Neural progenitor cell (in vitro differentiated cells): ENCODE results near the gene C8G. TPM values are rescaled to one million over a fixed set of nuclear protein-coding genes. Genes with fewer than 3 reads are reported as not detected.

Source experiments
- DNase-seq: peaks from one replicate; pipeline ENCODE4 v3.0.0-alpha.2; 2016; ENCODE audit warnings: low spot score
- H2AFZ ChIP-seq: fragments of 200-600 bp; sonication (generic); replicated peaks from 2 replicates; pipeline ENCODE4 v1.6.1; 2016; ENCODE audit warnings: antibody characterized with exemption
- H3F3A ChIP-seq: fragments of 200-600 bp; sonication (generic); 2 replicates; pipeline ENCODE4 v1.6.1; 2016; ENCODE audit warnings: antibody characterized with exemption, low read depth
- H3K27ac ChIP-seq: fragments of 200-600 bp; sonication (generic); 2 replicates; pipeline ENCODE4 v1.5.1; 2016; ENCODE audit warnings: mild to moderate bottlenecking
- H3K27me3 ChIP-seq: fragments of 200-600 bp; sonication (generic); 2 replicates; pipeline ENCODE4 v1.6.1; 2016; ENCODE audit warnings: mild to moderate bottlenecking, moderate library complexity
- H3K36me3 ChIP-seq: fragments of 200-600 bp; sonication (generic); 2 replicates; pipeline ENCODE4 v1.5.1; 2016
- H3K4me1 ChIP-seq: fragments of 200-600 bp; sonication (generic); 2 replicates; pipeline ENCODE4 v1.6.1; 2016; ENCODE audit warnings: mixed run types
- H3K4me2 ChIP-seq: fragments of 200-600 bp; sonication (generic); 2 replicates; pipeline ENCODE4 v1.6.1; 2016
- H3K4me3 ChIP-seq: fragments of 200-600 bp; sonication (generic); 2 replicates; pipeline ENCODE4 v1.5.1; 2016
- H3K79me2 ChIP-seq: fragments of 200-600 bp; sonication (generic); 2 replicates; pipeline ENCODE4 v1.6.1; 2016; ENCODE audit warnings: low read depth
- H3K9ac ChIP-seq: fragments of 200-600 bp; sonication (generic); 2 replicates; pipeline ENCODE4 v1.6.1; 2016
- H3K9me3 ChIP-seq: fragments of 200-600 bp; sonication (generic); 2 replicates; pipeline ENCODE4 v1.5.1; 2016; ENCODE audit warnings: low read depth
- H4K20me1 ChIP-seq: fragments of 200-600 bp; sonication (generic); 2 replicates; pipeline ENCODE4 v1.6.1; 2016; ENCODE audit warnings: low read depth
- H3K27ac Mint-ChIP-seq: 3 replicates; pipeline ENCODE4 v1.8.0; 2021; ENCODE audit warnings: mixed read lengths
- H3K27me3 Mint-ChIP-seq: 2 replicates; pipeline ENCODE4 v1.8.0; 2022; ENCODE audit warnings: low read depth, mild to moderate bottlenecking, inconsistent platforms, moderate library complexity, mixed read lengths; ENCODE audit not compliant: insufficient read depth
- H3K36me3 Mint-ChIP-seq: 3 replicates; pipeline ENCODE4 v1.8.0; 2021; ENCODE audit warnings: mixed read lengths
- H3K4me1 Mint-ChIP-seq: 3 replicates; pipeline ENCODE4 v1.8.0; 2021; ENCODE audit warnings: mixed read lengths
- H3K4me3 Mint-ChIP-seq: 3 replicates; pipeline ENCODE4 v1.8.0; 2021; ENCODE audit warnings: mild to moderate bottlenecking, moderate library complexity, mixed read lengths
- H3K9me3 Mint-ChIP-seq: 3 replicates; pipeline ENCODE4 v1.8.0; 2020; ENCODE audit warnings: mixed read lengths
- CTCF ChIP-seq: fragments of 200-600 bp; sonication (generic); IDR thresholded peaks from 2 replicates; pipeline ENCODE4 v1.5.1; 2017; ENCODE audit warnings: antibody characterized with exemption, mild to moderate bottlenecking
- EZH2 ChIP-seq: fragments of 200-600 bp; sonication (generic); IDR thresholded peaks from 2 replicates; pipeline ENCODE4 v1.6.1; 2017; ENCODE audit warnings: antibody characterized with exemption, mild to moderate bottlenecking, moderate library complexity
- EZH2phosphoT487 ChIP-seq: fragments of 200-600 bp; sonication (generic); IDR thresholded peaks from 2 replicates; pipeline ENCODE4 v1.6.1; 2017; ENCODE audit warnings: antibody characterized with exemption
- total RNA-seq: library from RNA; depleted of rRNA; stranded (reverse); fragments of >200 nt; gene quantifications from 2 replicates; pipeline ENCODE4 v1.2.3, GENCODE V29; 2015; ENCODE audit warnings: low replicate concordance

The C8G gene
- total RNA-seq, 1 donor from 2014 or later = not detected

- no peak overlapping the region for H3K9ac ChIP-seq
- peaks cover 10% of the 10 kb centered on the region for H3K79me2 ChIP-seq
- no peaks in the 10 kb centered on the region for H3K36me3 ChIP-seq
- no peak overlapping the region for H2AFZ ChIP-seq
- peaks cover 20% of the 10 kb centered on the region for H3F3A ChIP-seq
- H3K4me3 ChIP-seq = no peak overlapping the region
- peaks cover 8% of the 10 kb centered on the region for H4K20me1 ChIP-seq
- H3K4me2 ChIP-seq = no peak overlapping the region
- peaks cover 3% of the 10 kb centered on the region for H3K9me3 Mint-ChIP-seq
- no peak for TF ChIP-seq EZH2
- no peak for TF ChIP-seq EZH2phosphoT487
- no peak for TF ChIP-seq CTCF
- no peaks in the 10 kb centered on the region for H3K9me3 ChIP-seq
- H3K36me3 Mint-ChIP-seq = no peaks in the 10 kb centered on the region
- peaks cover 11% of the 10 kb centered on the region for H3K4me1 Mint-ChIP-seq
- H3K27ac Mint-ChIP-seq = no peak overlapping the region
- H3K27me3 ChIP-seq = peaks cover 23% of the 10 kb centered on the region
- H3K27me3 Mint-ChIP-seq = peaks cover 11% of the 10 kb centered on the region
- H3K4me1 ChIP-seq = peaks cover 8% of the 10 kb centered on the region
- DNase-seq = no peak
- no peak overlapping the region for H3K27ac ChIP-seq
- peak overlapping the region; percentile 80 for H3K4me3 Mint-ChIP-seq
Observed at GRCh38 chr9:136990242-136990911, 45.3 kb downstream of the C8G start.

GRCh38 chr9:136991993-136992818 is 47.2 kb downstream of the C8G start, which contains the start of gene PAXX:
PAXX (plus strand) TSS chr9:136992422; CDS start chr9:136992444, 22 bp downstream.
- Mint-ChIP-seq H3K4me3 (peak within 1 kb of the TSS; percentile 89), H3K27ac (no peak within 1 kb of the TSS), H3K27me3 (peaks cover 10% of the 10 kb centered on the region), H3K4me1 (peaks cover 7% of the 10 kb centered on the region), H3K36me3 (no peaks in the 10 kb centered on the region), H3K9me3 (peaks cover 3% of the 10 kb centered on the region)
- no peak within 1 kb of the TSS for H3K27ac ChIP-seq
- H3K36me3 ChIP-seq = no peaks in the 10 kb centered on the region
- no peaks in the 10 kb centered on the region for H3K9me3 ChIP-seq
- H2AFZ ChIP-seq = peak within 1 kb of the TSS; percentile 71
- H3K4me3 ChIP-seq = peak within 1 kb of the TSS; percentile 70
- peak within 1 kb of the TSS; percentile 36 for H3K9ac ChIP-seq
- peak; percentile 96 for DNase-seq
- peak within 1 kb of the TSS; percentile 93 for H3K4me2 ChIP-seq
- peaks cover 8% of the 10 kb centered on the region for H4K20me1 ChIP-seq
- TF ChIP-seq EZH2phosphoT487 = no peak
- TF ChIP-seq EZH2 = no peak
- no peak for TF ChIP-seq CTCF
- H3K4me1 ChIP-seq = peaks cover 12% of the 10 kb centered on the region
- H3K27me3 ChIP-seq = peaks cover 19% of the 10 kb centered on the region
- H3K79me2 ChIP-seq = peaks cover 10% of the 10 kb centered on the region
- peaks cover 20% of the 10 kb centered on the region for H3F3A ChIP-seq

GRCh38 chr9:136992819-136993369 is 47.9 kb downstream of the C8G start:
- peaks cover 21% of the 10 kb centered on the region for H3K27me3 ChIP-seq
- peak overlapping the region; percentile 93 for H3K4me2 ChIP-seq
- peak overlapping the region; percentile 71 for H2AFZ ChIP-seq
- peak overlapping the region; percentile 89 for H3K4me3 Mint-ChIP-seq
- peaks cover 8% of the 10 kb centered on the region for H4K20me1 ChIP-seq
- TF ChIP-seq CTCF (peak; percentile 7), EZH2phosphoT487 (no peak)
- peak overlapping the region; percentile 36 for H3K9ac ChIP-seq
- H3K27ac ChIP-seq = no peak overlapping the region
- H3K9me3 Mint-ChIP-seq = peaks cover 3% of the 10 kb centered on the region
- no peaks in the 10 kb centered on the region for H3K36me3 ChIP-seq
- H3K9me3 ChIP-seq = no peaks in the 10 kb centered on the region
- H3K27me3 Mint-ChIP-seq = peaks cover 14% of the 10 kb centered on the region
- peaks cover 22% of the 10 kb centered on the region for H3F3A ChIP-seq
- H3K79me2 ChIP-seq = peaks cover 10% of the 10 kb centered on the region
- H3K4me1 Mint-ChIP-seq = peaks cover 11% of the 10 kb centered on the region
- no peak overlapping the region for H3K27ac Mint-ChIP-seq
- H3K36me3 Mint-ChIP-seq = no peaks in the 10 kb centered on the region
- H3K4me1 ChIP-seq = peaks cover 14% of the 10 kb centered on the region
- peak overlapping the region; percentile 70 for H3K4me3 ChIP-seq
- no peak for DNase-seq
